ENCODE measurements around the gene OBSCN.

The OBSCN gene

GRCh38 chr1:228289239-228289849, 81.5 kb downstream of the OBSCN start:
- DNase-seq (ENCODE audit: low spot score) = no peak

DNA sequence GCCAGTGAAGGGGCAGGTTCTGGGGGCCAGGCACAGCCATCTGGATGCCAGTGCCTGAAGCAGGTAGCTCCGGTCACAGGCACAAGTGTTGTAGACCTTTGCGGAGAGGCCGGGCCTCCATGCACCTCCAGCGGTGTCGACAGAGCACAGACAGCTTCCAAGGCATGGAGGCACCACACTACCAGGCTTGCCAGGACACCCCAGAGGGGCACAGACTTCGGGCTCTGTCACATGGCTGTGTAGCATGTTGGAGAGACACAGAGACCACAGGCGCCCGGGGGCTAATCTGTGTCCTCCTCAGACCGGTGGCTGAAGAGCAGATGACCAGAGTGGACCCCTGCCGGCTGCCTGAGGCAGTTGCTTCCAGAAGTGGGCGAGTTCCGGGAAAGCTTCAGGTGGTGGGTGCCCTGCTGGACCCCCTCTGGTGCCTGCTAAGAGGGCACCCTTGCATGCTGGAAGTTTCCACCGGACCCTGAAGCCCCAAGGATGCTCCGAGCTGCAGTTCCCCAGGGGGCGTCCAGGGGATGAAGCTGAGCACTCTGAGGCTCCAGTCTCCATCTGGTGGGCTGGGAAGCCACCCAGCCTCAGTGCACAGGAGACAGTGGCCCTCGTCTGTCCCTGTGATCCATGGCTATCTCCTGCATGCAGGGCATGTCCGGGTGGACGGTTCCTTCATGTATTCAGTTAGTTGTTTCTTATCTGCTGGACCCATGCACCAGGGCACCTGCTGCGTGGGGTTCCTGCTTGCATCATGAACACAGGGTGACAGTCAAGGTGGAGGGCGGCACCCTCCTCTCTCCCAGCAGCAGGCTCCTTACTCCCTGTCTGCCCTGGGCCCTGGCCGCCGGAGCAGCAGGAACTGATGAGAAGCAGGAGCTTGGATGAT, 82.4 kb downstream of the OBSCN start:
- DNase-seq (ENCODE audit: low spot score) = no peak

- DNase-seq (ENCODE audit: low spot score) = no peak
Measured at GRCh38 chr1:228291906-228292608, 84.2 kb downstream of the OBSCN start.

DNA sequence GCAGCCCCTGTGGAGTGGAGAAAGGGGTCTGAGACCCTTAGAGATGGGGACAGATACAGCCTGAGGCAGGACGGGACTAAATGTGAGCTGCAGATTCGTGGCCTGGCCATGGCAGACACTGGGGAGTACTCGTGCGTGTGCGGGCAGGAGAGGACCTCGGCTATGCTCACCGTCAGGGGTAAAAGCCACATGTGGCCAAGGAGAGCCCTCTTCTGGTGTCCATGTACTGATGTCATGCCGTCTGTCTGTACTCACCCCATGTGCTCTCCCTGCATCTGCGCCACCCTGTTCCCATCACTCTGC, 84.7 kb downstream of the OBSCN start:
- DNase-seq (ENCODE audit: low spot score) = no peak

DNA sequence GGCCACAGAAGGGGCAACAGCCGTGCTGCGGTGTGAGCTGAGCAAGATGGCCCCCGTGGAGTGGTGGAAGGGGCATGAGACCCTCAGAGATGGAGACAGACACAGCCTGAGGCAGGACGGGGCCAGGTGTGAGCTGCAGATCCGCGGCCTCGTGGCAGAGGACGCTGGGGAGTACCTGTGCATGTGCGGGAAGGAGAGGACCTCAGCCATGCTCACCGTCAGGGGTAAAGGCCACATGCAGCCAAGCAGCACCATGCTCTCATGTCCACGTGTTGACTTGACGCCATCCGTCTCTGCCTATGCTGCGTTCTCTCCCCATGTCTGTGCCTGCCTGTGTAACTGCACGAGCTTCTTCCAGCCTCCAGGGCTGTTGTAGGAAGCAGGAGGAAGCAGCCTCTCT, 85.5 kb downstream of the OBSCN start:
- DNase-seq (ENCODE audit: low spot score) = no peak

GRCh38 chr1:228293816-228294500, 86.1 kb downstream of the OBSCN start:
- DNase-seq (ENCODE audit: low spot score) = no peak

- DNase-seq (ENCODE audit: low spot score) = no peak
Measured at GRCh38 chr1:228294717-228295116, 86.9 kb downstream of the OBSCN start.

- DNase-seq (ENCODE audit: low spot score) = no peak
Measured at GRCh38 chr1:228295201-228295600, 87.4 kb downstream of the OBSCN start.

- no peak for DNase-seq (ENCODE audit: low spot score)
Measured at GRCh38 chr1:228295981-228296380, 88.1 kb downstream of the OBSCN start.

DNA sequence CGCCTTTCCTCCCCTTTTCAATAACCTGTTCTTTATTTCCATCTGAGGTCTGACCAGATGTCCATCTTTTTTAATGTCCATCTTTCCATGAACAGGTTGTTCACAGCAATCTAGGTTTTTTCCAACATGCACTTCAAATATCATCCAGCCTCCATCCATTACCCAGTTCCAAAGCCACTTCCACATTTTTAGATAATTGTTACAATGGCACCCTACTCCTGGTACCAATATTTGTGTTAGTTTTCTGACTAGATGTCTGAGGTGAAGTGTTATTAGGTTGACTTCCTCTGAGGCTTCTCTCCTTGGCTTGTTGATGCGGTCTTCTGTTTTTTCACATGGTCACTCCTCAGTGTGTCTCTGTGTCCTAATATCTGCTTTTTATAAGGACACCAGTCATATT, 89.4 kb downstream of the OBSCN start:
- no peak for DNase-seq (ENCODE audit: low spot score)

GRCh38 chr1:228297822-228298221, 90.0 kb downstream of the OBSCN start:
- DNase-seq (ENCODE audit: low spot score) = no peak

GRCh38 chr1:228298471-228298870, 90.6 kb downstream of the OBSCN start:
- DNase-seq (ENCODE audit: low spot score) = no peak

- no peak for DNase-seq (ENCODE audit: low spot score)
Measured at GRCh38 chr1:228299211-228299610, 91.4 kb downstream of the OBSCN start.

GRCh38 chr1:228299901-228300300, 92.1 kb downstream of the OBSCN start:
- no peak for DNase-seq (ENCODE audit: low spot score)

DNA sequence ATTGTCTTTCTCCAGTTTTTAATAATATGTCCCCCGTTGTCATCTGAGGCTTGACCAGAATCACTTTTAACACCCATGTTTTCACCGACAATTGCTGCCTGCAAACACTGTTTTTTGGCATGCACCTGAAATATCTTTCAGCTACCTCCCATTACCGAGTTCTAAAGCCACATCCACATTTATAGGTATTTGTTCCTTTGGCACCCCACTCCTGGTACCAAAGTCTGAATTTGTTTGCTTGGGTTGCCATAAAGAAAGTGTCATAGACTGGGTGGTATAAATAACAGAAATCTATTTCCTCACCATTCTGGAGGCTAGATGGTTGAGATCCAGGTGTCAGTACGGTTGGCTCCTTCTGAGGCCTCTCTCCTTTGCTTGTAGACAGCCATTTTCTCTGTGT, 94.2 kb downstream of the OBSCN start:
- no peak for DNase-seq (ENCODE audit: low spot score)

- no peak for DNase-seq (ENCODE audit: low spot score)
Measured at GRCh38 chr1:228303596-228303995, 95.8 kb downstream of the OBSCN start.

DNA sequence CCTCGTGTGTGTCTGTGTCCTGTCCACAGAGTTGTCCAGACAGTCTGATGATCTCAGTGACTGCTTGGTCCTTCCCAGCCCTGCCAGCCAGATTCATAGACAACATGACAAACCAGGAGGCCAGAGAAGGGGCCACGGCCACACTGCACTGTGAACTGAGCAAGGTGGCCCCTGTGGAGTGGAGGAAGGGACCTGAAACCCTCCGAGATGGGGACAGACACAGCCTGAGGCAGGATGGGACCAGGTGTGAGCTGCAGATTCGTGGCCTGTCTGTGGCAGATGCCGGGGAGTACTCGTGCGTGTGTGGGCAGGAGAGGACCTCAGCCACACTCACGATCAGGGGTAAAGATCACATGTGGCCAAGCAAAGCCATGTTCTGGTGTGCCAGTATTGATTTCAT, 96.4 kb downstream of the OBSCN start:
- DNase-seq (ENCODE audit: low spot score) = no peak

DNA sequence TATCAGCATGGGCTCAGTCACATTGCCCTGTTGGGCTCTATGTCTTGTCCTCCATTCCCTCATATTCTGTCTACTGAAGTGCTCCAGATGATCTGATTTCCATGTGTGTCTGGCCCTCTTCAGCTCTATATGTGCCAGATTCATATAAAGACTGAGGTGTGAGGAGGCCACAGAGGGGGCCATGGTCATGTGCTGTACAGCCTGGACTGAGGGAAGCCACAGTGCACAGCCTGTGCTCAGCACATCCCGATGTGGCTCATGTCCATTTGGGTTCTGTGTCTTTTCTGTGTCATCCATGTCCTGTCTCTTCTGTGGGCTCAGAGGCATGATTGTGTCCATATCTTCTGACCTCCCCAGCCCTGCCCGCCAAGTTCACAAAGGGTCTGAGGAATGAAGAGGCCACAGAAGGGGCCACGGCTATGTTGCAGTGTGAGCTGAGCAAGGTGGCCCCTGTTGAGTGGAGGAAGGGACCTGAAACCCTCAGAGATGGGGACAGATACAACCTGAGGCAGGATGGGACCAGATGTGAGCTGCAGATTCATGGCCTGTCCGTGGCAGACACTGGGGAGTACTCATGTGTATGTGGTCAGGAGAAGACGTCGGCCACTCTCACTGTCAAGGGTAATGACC, 97.0 kb downstream of the OBSCN start:
- no peak for DNase-seq (ENCODE audit: low spot score)

DNA sequence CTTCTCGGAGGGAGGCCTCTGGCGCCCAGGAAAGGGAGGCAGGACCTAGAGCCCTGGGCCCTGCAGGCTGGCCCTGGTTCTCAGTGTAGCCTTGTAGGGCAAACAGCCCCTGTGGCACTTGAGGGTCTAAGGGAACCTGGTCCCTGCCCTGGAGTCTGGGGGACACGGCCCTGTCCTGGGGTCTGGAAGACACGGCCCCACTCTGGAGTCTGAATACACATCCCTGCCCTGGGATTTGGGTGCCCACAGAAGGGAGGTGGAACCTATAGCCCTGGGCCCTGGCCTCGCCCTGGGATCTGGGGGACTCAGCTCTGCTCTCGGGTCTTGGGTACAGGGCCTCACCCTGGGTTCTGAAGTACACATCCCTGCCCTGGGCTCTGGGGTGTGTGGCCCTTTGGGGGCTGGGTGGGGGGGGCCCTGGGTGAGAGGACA, 97.9 kb downstream of the OBSCN start:
- DNase-seq (ENCODE audit: low spot score) = no peak

DNA sequence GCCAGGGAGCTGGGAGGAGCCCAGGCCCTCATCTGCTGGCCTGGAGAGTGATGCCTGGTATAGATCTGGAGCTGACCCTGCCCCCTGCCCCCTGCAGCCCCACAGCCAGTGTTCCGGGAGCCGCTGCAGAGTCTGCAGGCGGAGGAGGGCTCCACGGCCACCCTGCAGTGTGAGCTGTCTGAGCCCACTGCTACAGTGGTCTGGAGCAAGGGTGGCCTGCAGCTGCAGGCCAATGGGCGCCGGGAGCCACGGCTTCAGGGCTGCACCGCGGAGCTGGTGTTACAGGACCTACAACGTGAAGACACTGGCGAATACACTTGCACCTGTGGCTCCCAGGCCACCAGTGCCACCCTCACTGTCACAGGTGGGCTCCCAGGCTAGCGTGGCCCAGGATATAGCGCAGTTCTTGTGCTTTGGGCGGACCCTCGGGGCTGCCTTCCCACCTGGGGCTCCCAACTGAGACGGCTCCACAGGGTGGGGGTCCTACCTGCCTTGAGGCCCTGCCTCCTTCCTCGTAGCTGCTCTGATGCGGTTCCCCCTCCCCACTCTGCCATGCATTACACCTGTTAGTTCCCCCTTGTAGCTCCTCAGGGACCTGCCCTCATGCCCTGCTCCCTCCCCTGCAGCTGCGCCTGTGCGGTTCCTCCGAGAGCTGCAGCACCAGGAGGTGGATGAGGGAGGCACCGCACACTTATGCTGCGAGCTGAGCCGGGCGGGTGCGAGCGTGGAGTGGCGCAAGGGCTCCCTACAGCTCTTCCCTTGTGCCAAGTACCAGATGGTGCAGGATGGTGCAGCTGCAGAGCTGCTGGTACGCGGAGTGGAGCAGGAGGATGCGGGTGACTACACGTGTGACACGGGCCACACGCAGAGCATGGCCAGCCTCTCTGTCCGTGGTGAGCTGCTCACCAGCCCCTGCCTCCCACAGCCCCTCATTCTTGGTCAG, 98.7 kb downstream of the OBSCN start:
- DNase-seq (ENCODE audit: low spot score) = no peak
